ENCODE results near the gene USP47. TPM values are rescaled to one million over a fixed set of nuclear protein-coding genes. Genes with fewer than 3 reads are reported as not detected.

Gene USP47
- total RNA-seq, 4 donors from 2014 or later, result 72.7 to 125 (median 86.6) TPM

- TF ChIP-seq CTCF (IDR thresholded peaks at IDR 0.05; ENCODE audit: low read depth), result no peak
Observed at GRCh38 chr11:11966354-11966741, 124.6 kb downstream of the USP47 start.

GRCh38 chr11:11966826-11967668, 125.3 kb downstream of the USP47 start:
- TF ChIP-seq CTCF (IDR thresholded peaks at IDR 0.05; ENCODE audit: low read depth), result no peak

GRCh38 chr11:11967669-11968510, 126.1 kb downstream of the USP47 start:
- no peak for TF ChIP-seq CTCF (IDR thresholded peaks at IDR 0.05; ENCODE audit: low read depth)

- no peak for TF ChIP-seq CTCF (IDR thresholded peaks at IDR 0.05; ENCODE audit: low read depth)
Observed at GRCh38 chr11:11968511-11969280, 126.9 kb downstream of the USP47 start.

GRCh38 chr11:11969380-11970215, 127.8 kb downstream of the USP47 start:
- TF ChIP-seq CTCF (IDR thresholded peaks at IDR 0.05; ENCODE audit: low read depth), result no peak

- no peak for TF ChIP-seq CTCF (IDR thresholded peaks at IDR 0.05; ENCODE audit: low read depth)
Observed at GRCh38 chr11:11970556-11970955, 128.8 kb downstream of the USP47 start.

Measured in subcutaneous adipose tissue (tissue), 4 donors.